Osteocyte (in vitro differentiated cells): ENCODE results near the gene GNB1. TPM values are rescaled to one million over a fixed set of nuclear protein-coding genes. Genes with fewer than 3 reads are reported as not detected.

ENCODE experiments used
- DNase-seq: peaks from one replicate; pipeline ENCODE4 v3.0.0; 2021; ENCODE audit warnings: mixed read lengths; ENCODE audit not compliant: unreplicated experiment; ENCODE audit errors: extremely low spot score
- H3K27ac Mint-ChIP-seq: one replicate; pipeline ENCODE4 v1.8.0; 2021; ENCODE audit warnings: mild to moderate bottlenecking, mixed read lengths; ENCODE audit not compliant: unreplicated experiment
- H3K27me3 Mint-ChIP-seq: one replicate; pipeline ENCODE4 v1.8.0; 2021; ENCODE audit warnings: mixed read lengths; ENCODE audit not compliant: unreplicated experiment
- H3K36me3 Mint-ChIP-seq: one replicate; pipeline ENCODE4 v1.8.0; 2021; ENCODE audit warnings: mixed read lengths; ENCODE audit not compliant: unreplicated experiment
- H3K4me1 Mint-ChIP-seq: one replicate; pipeline ENCODE4 v1.8.0; 2021; ENCODE audit warnings: mixed read lengths; ENCODE audit not compliant: unreplicated experiment
- H3K4me3 Mint-ChIP-seq: one replicate; pipeline ENCODE4 v1.8.0; 2021; ENCODE audit warnings: mild to moderate bottlenecking, moderate library complexity, mixed read lengths; ENCODE audit not compliant: unreplicated experiment
- H3K9me3 Mint-ChIP-seq: one replicate; pipeline ENCODE4 v1.8.0; 2021; ENCODE audit warnings: mixed read lengths; ENCODE audit not compliant: unreplicated experiment
- total RNA-seq: library from RNA; stranded (reverse); gene quantifications from 2 replicates; pipeline ENCODE4 v1.2.1, GENCODE V29; 2021
- TF ChIP-seq, protein P1 (sequence below): fragments of 200-600 bp; sonication (generic); IDR thresholded peaks from 2 replicates; pipeline ENCODE4 v1.5.0; 2021; ENCODE audit warnings: antibody characterized with exemption, mild to moderate bottlenecking, moderate library complexity

Gene GNB1
- total RNA-seq, 1 donor from 2014 or later: 407 TPM

DNA sequence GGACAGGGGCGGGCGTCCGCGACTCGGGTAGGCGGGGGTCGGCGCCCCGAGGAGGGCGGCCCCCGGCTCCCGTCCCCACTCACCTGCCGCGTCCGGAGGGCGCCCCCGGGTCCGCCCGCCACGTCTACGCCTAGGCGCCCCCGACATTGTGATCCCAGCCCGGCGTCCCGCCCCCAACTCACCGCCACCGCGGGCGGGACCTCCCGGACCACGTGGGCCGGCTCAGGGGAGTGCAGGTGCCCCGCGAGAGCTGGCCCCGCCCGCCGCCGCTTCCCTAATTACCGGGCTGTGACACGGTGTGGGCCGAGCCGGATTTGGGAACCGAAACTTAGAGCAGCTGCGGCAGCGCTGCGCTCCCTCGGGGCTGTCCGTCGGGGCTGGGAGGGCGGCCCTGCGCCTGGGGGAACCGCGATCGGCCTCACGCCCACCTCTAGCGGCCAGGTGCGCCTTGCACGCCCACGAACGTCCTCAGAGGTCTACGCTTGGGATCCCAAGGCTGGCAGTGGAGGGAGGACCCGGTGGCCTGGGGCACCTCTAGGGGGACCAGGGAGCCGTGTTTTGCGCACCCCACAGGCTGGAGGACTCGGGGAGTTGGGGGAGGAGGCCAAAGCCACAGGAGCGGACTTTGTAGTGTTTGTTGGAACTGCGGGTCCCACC lies 112.1 kb downstream of the GNB1 start:
- H3K27ac Mint-ChIP-seq: no peak overlapping the region
- H3K4me3 Mint-ChIP-seq: peak overlapping the region; percentile 72
- H3K4me1 Mint-ChIP-seq: peaks cover 48% of the 10 kb centered on the region
- TF ChIP-seq, protein P1, sequence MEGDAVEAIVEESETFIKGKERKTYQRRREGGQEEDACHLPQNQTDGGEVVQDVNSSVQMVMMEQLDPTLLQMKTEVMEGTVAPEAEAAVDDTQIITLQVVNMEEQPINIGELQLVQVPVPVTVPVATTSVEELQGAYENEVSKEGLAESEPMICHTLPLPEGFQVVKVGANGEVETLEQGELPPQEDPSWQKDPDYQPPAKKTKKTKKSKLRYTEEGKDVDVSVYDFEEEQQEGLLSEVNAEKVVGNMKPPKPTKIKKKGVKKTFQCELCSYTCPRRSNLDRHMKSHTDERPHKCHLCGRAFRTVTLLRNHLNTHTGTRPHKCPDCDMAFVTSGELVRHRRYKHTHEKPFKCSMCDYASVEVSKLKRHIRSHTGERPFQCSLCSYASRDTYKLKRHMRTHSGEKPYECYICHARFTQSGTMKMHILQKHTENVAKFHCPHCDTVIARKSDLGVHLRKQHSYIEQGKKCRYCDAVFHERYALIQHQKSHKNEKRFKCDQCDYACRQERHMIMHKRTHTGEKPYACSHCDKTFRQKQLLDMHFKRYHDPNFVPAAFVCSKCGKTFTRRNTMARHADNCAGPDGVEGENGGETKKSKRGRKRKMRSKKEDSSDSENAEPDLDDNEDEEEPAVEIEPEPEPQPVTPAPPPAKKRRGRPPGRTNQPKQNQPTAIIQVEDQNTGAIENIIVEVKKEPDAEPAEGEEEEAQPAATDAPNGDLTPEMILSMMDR: no peak
- no peaks in the 10 kb centered on the region for H3K9me3 Mint-ChIP-seq
- no peak for DNase-seq
- no peaks in the 10 kb centered on the region for H3K36me3 Mint-ChIP-seq
- no peaks in the 10 kb centered on the region for H3K27me3 Mint-ChIP-seq

DNA sequence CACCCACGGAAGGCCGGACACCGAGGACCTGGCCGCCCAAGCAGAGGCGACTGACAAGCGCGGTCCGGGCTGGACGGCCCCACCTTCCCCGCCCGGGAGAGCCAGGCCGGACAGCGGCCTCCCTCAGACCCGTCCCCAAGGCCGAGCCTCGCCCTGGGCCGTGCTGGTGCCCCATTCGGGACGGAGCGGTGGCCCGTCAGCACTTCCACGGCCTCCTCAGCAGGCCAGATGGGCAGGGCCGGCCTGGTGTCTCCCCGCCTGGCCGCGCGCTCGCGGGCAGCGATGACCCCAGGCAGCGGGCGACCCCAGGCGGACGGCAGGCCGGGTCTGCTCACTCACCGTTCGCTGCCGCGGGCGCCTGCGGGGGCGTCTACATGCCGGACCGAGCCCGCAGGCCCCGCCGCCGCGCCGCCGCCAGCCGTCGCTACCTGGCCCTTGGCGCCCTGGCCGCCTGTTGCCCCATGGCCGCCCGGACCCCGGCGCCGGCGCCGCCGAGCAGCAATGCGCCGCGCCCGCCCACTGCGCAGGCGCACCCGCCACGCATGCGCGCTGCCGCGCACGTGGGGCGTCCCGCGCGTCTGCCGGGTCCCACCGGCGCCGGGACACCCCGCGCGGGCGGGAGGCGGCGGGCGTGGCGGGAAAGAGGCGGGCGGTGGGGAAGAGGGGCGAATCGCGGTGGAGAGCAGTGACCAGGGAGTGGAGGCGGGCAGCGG lies 112.8 kb downstream of the GNB1 start, which contains the start of gene NADK:
TSS of gene NADK (minus strand) at position 521 of the 713 bp plus-strand sequence. CDS start 13,064 bp downstream, outside the sequence.
- peak; percentile 94 for DNase-seq
- Mint-ChIP-seq H3K9me3 (no peaks in the 10 kb centered on the region), H3K4me1 (peaks cover 43% of the 10 kb centered on the region), H3K36me3 (no peaks in the 10 kb centered on the region), H3K4me3 (peak within 1 kb of the TSS; percentile 81), H3K27ac (peak within 1 kb of the TSS; percentile 59), H3K27me3 (no peaks in the 10 kb centered on the region)
- TF ChIP-seq, protein P1: no peak

DNA sequence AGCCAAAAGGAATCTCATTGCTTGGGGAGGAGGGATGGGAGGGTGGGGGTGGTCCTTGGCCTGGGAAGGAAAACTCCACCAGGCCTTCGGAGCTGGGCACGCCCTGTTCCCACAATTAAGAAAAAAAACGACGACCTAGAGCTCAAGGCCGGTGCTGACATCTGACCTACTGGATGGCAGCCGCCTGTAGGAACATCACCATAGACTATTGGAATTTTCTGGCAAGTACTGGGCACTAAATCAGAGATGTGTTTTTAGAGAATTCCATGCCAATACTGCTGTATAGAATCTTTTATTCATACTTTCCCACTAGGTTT lies 113.3 kb downstream of the GNB1 start:
- Mint-ChIP-seq H3K4me1 (peaks cover 37% of the 10 kb centered on the region), H3K27ac (peak overlapping the region; percentile 59)
- DNase-seq: no peak

DNA sequence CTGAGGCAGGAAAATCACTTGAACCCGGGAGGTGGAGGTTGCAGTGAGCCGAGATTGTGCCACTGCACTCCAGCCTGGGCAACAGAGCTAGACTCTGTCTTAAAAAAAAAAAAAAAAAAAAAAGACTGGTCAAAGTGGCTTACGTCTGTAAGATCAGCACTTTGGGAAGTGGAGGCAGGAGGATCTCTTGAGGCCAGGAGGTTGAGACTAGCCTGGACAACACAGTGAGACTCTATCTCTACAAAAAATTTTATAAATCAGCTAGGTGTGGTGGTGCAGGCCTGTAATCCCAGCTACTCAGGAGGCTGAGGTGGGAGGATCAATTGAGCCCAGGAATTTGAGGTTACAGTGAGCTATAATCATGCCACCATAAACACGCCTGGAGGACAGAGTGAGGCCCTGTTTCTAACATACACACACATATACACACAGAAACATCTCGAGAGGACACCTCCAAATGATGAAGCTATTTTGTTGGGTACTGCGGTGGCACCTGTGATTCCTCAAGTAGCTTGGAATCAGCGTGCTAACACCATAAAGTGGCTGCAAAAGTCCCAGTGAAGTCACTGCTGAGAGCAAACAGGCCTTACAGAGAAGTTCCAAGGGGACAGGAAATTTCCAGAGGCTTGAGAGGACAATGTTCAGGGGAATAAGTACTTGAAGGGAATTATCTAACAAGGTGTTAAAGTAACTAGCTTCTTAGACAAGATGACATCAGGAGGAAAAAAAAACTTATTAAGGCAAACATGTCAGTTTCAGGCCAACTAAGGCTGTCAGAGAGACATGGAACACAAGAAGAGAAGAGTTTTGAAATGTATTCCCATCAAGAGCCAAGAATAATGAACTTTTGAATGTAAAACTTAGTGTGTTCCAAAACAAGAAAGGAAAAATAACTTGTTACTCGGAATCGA lies 114.0 kb downstream of the GNB1 start:
- H3K27me3 Mint-ChIP-seq: no peaks in the 10 kb centered on the region
- no peaks in the 10 kb centered on the region for H3K9me3 Mint-ChIP-seq
- peak overlapping the region; percentile 59 for H3K27ac Mint-ChIP-seq
- TF ChIP-seq, protein P1: no peak
- DNase-seq: no peak
- H3K4me3 Mint-ChIP-seq: peak overlapping the region; percentile 81
- H3K36me3 Mint-ChIP-seq: peaks cover 7% of the 10 kb centered on the region
- peaks cover 37% of the 10 kb centered on the region for H3K4me1 Mint-ChIP-seq

More for the DNA sequence above, 113.3 kb downstream of the GNB1 start:
- TF ChIP-seq, protein P1: no peak
- Mint-ChIP-seq H3K9me3 (no peaks in the 10 kb centered on the region), H3K4me3 (peak overlapping the region; percentile 81), H3K36me3 (peaks cover under 1% of the 10 kb centered on the region), H3K27me3 (no peaks in the 10 kb centered on the region)
